MM.1S (cell line): Measurements from ENCODE around the gene ACADVL.

Experiments
- CTCF ChIP-seq: fragments of 300-600 bp; sonication (generic); IDR thresholded peaks from 2 replicates; pipeline ENCODE4 v1.5.1; 2016; ENCODE audit warnings: antibody characterized with exemption, low read length, mixed read lengths
- EZH2 ChIP-seq: fragments of 300-600 bp; sonication (generic); optimal IDR thresholded peaks from 2 replicates; pipeline ENCODE3; 2017; ENCODE audit warnings: low read depth, mild to moderate bottlenecking, antibody characterized with exemption, low read length, mixed read lengths

DNA sequence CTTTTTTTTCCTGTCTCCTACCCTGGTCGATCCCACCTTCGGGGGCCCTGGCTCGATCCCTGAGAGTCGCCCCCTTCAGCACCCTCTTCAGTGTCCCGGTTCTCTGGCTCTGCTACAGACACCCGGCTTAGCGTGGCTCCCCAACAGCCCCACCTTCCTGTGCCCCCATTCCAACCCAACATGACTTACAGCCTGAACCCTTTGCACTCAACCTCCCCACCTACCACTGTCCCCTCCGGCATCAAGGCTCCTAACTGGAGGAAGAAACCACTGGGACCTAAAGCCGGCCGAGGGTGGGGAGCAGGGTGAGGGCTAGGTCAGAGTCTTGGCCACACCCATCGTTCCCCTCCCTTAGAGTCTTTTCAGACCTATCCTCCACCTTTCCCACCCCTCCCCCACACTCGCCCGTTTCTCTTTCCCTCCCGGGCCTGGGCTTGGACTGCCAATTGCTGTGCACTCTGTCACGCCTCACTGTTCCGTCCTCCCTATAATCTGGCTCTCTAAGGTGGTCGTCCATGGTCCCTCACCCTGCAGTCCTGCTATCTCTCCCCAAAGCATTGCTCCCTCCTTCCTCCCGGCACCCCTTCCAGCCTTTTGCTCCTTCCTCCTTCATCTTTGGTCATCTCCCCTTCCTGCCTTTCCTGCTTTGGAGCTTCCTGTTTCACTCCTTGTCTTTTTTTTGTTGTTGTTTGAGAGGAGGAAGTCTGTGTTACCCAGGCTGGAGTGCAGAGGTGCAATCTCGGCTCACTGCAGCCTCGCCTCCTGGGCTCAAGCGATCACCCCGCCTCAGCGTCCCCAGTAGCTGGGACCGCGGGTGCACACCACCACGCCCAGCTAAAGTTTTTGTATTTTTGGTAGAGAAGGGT, 43.4 kb downstream of the ACADVL start:
- TF ChIP-seq CTCF (no peak), EZH2 (no peak)
